MV-4-11 (cell line): ENCODE data around the gene GPRASP1.
"Not testable (repeated sequence)": the region's sequence is repeated elsewhere in the genome, so short reads cannot be mapped to it uniquely, and the experiment has no call there.

Experiments
- DNase-seq: peaks from one replicate; lab custom pipeline; 2025; lab: John Stamatoyannopoulos, UW

GPRASP1 gene, protein sequence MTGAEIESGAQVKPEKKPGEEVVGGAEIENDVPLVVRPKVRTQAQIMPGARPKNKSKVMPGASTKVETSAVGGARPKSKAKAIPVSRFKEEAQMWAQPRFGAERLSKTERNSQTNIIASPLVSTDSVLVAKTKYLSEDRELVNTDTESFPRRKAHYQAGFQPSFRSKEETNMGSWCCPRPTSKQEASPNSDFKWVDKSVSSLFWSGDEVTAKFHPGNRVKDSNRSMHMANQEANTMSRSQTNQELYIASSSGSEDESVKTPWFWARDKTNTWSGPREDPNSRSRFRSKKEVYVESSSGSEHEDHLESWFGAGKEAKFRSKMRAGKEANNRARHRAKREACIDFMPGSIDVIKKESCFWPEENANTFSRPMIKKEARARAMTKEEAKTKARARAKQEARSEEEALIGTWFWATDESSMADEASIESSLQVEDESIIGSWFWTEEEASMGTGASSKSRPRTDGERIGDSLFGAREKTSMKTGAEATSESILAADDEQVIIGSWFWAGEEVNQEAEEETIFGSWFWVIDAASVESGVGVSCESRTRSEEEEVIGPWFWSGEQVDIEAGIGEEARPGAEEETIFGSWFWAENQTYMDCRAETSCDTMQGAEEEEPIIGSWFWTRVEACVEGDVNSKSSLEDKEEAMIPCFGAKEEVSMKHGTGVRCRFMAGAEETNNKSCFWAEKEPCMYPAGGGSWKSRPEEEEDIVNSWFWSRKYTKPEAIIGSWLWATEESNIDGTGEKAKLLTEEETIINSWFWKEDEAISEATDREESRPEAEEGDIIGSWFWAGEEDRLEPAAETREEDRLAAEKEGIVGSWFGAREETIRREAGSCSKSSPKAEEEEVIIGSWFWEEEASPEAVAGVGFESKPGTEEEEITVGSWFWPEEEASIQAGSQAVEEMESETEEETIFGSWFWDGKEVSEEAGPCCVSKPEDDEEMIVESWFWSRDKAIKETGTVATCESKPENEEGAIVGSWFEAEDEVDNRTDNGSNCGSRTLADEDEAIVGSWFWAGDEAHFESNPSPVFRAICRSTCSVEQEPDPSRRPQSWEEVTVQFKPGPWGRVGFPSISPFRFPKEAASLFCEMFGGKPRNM (N-terminal part only)

DNA sequence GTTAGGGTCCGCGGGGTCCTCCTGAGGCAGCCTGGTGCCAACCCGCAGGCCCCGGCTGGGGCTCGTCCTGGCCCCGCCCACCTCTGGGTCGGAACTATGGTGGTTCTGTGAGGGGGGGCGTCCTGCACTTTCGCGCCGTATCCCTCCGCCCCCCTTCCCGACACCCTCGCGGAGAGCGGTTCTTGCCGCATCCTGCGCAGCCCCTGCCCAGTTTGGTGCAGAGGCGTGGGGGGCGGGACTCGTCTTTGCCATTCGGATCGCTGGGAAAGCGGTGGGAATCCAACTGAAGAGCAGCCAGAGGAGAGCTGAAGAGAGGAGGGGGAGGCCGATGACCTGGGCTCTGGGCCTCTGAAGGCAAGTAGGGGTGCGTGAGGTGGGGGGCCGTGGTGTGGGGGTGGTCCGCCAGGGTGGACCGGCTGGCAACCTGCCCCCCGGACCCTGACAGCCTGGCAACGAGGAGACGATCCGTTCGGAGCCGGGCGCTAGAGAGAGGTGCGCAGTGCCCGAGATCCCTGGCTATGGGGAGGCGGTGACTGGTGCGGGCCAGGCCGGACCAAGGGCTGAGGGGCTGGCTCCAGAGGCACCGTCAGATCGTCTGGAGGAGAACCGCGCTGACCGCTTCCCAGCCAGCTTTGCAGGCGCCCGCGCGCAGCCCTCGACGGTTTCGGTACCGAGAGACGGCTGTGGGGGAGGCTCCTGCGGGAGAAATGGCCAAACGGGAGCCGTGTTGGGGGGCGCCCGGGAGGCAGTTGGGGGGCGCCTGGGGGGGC lies at the start of gene GPRASP1:
Gene GPRASP1 (plus strand): TSS at position 242 of the 770 bp plus-strand sequence. CDS start 2,431 bp downstream, outside the sequence.
- no peak for DNase-seq

DNA sequence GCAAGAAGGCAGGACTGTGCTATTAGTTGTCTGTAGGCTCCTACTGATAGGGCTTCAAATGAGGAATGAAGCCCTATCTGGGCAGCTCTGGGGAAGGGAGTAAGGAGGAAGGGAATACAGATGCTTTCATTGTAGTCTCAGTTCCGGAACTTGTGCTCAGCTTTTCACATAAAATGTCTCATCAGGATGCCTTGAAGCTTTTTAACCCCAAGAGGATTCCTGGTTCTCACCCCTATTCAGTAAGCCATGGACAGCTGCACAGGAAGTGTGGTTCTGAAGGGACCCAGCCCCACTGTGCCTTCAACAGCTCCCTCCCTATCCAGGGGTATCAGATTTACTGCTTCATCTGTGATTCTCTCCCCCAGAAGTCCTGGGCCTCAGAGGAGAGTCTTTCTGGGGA lies 47.0 kb upstream of the GPRASP1 start:
- DNase-seq: no peak

DNA sequence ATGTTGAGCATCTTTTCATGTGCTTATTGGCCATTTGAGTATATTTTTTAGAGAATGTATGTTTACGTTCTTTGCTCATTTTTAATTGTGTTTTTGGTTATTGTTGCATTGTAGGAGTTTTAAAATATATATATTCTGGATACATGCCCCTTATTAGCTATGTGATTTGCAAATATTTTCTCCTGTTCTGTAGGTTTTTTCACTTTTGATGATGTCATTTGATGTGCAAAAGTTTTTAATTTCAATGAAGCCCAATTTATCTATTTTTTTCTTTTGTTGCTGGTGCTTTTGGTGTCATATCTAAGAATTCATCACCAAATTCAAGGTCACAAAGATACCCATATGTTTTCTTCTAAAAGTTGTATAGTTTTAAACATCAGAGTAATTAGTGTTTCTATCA lies 45.2 kb upstream of the GPRASP1 start:
- DNase-seq: no peak

DNA sequence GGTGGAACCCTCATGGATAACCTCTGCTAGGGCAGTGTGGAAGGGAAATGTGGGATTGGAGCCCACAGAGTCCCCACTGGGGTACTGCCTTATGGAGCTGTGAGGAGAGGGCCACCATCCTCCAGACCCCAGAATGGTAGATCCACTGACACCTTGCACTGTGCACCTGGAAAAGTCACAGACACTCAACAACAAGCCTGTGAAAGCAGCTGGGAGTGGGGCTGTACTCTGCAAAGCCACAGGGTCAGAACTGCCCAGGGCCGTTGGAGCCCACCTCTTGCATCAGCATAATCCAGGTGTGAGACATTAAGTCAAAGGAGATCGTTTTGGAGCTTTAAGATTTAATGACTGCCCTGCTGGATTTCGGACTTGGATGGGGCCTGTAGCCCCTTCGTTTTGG lies 40.4 kb upstream of the GPRASP1 start:
- no peak for DNase-seq

DNA sequence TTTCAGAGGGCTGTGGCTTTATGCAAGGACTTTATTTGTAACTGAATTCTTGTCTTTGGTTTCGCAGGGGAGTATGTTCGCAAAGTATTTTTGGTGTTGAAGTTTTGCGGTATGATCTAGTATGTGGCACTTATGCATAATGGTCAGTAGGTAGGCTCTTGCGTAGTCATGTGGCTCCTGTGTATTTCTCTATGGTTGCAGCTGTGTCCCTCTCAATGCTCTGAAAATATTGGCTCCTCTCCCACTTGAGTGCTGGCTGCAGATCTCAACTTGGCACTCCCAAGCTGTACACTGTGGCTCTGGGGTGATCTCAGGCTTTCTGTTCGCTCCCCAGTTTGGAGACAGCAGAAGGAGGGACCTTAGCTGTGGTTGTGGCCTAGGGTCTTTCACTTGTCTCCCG lies 27.2 kb upstream of the GPRASP1 start:
- peak; percentile 65 for DNase-seq

DNA sequence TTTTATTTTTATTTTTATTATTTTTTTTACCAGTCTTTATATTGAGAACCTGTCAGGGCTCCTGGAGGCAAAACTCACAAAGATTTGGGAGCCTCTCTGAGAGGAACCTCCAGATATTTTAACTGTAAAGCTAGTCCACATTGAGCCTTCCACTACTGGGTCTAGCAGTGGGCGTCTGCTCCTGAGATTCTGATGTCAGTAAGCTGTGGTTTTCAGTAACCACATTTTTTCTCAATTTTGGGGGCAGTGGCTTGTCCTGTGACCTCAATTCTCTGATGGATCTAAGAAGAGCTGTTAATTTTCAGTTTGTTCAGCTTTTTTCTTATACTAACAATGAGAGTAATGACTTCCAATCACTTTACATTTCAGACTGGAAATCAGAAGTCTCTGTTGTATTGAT lies 23.6 kb upstream of the GPRASP1 start:
- peak; percentile 45 for DNase-seq

DNA sequence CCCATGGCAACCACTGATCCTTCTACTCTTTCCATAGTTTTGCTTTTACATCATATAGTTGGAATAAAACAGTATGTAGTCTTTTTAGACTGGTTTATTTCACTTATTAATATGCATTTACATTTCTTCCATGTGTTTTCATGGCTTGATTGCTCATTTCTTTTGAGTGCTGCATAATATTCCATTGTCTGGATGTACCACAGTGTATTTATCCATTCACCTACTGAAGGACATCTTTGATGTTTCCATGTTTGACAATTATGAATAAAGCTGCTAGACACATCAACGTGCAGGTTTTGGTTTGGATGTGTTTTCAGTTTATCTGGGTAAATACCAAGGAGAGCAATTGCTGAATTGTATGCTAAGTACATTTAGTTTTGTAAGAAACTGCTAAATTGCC lies 13.7 kb upstream of the GPRASP1 start:
- DNase-seq: no peak

DNA sequence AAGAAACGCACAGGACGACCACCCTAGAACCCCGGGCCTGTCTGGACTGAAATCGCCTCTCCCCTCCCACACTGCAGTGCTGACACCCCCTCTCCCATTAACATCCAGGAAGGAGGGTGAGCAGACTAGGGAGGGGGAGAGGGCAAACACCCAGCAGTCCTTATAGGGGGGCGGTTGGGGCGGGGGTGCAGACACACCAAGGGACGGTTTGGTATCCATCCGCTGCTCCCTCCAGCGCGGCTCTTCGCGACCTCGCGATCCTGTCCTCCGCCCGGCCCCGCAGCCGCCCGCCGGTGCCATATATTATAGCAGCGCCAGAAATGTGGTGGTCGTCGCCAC lies 411 bp upstream of the GPRASP1 start:
- no peak for DNase-seq

DNA sequence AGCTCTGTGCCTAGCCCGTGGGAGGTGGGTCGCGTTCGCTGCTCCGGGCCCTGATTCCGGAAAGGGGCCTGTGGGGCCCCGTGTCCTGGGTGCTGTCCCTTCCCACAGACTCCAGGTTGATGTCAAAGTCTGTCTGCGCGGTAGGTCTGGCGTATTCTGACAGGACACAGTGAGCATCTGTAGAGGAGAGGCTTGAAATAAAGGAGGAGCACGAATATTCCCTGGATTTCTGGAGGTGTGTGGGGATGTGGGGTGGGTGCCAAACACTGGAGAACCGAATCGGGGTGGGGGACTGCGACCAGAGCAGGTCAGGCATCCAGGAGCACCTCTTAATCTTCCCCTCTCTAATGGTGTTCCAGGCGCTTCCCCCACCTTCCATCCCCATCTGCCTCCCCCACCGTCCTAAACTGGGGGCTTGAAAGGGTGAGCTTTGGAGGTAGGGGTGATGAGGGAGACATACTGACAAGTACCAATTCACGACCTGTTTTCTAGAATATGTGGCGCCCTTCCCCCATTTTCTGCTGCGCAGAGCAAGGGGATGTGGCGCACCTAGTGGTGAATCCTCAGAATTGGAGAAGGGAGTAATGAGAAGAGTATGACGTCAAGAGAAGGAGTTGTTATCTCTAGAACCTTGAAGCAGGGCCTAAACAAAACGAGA lies 877 bp downstream of the GPRASP1 start:
- DNase-seq: no peak

DNA sequence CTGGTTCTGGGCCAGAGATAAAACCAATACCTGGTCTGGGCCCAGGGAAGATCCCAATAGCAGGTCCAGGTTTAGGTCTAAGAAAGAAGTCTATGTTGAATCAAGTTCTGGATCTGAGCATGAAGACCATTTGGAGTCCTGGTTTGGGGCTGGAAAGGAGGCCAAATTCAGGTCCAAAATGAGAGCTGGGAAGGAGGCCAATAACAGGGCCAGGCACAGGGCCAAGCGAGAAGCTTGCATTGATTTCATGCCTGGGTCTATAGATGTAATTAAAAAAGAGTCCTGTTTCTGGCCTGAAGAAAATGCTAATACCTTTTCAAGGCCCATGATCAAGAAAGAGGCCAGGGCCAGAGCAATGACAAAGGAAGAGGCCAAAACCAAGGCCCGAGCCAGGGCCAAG lies 3.4 kb downstream of the GPRASP1 start:
- DNase-seq: no peak

DNA sequence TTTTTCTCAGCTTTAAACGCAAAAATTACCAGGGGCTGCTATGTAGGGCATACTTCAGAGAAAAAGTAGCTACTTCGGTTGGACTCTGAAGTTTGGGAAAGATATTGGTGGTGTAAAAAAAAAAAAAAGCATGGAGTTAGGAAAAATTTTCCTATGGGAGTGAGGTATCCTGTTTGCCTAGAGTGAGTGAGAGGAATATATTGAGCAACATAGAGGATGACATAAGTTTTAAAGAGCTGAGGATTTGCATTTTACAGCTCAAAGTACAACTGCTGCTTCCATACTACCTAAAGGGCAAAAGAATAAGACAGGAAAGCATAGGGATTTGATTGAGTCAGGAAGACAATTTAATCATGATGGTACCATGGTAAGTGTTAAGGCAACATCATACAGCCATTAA lies 7.3 kb downstream of the GPRASP1 start:
- no peak for DNase-seq

DNA sequence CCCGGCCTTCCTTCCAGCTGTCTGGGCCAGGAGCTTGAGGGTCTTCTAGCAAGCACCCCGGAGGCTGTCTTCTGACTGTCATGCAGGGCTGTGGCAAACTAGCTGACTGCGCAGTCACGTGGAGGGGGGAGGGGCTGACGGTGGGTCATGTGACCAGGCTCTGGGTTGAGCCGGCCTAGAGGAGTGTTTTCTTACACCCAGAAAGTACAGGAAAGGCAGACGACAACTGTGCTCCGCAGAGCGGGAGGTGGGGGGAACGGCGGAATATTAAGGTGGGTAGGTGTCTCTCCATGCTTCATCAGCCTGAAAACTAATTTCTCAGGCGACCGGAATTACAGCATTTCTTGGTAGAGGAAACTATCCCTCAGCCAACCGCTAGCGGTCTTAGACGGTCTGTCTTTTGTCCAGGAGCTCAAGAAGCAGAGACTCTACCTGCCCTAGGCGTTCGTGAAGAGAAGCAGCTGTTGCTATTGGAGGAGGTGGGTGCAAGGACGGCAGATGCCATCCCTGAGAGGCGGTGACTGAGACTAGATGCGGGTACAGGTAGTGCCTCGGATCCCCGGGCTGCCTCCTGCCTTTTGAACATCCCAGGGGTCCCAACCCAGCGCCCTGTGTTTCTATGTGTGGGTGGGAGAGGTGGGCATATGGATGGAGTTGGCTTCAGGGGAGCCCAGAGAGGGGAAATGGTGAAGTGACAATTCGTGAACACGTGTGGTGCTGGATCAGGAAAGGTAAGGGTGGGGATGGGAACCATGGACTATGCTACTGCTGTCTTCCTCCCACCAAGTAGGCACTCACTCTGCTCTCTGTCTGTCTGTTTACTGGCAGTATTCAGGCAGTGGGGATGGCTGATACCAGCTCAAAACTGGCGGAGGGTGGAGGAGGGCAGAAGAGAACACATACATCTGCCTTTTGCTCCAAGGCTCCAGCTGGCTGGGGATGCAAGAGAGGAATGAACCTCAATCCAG lies 8.8 kb downstream of the GPRASP1 start:
- peak; percentile 38 for DNase-seq

DNA sequence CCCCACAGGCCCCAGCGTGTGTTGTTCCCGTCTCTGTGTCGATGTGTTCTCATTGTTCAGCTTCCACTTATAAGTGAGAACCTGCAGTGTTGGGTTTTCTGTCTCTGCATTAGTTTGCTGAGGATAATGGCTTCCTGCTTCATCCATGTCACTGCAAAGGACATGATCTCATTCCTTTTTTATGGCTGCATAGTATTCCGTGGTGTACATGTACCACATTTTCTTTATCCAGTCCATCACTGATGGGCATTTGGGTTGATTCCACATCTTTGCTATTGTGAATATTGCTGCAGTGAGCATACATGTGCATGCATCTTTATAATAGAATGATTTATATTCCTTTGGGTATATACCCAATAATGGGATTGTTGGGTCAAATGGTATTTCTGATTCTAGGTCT lies 12.5 kb downstream of the GPRASP1 start:
- DNase-seq: not testable (repeated sequence)

DNA sequence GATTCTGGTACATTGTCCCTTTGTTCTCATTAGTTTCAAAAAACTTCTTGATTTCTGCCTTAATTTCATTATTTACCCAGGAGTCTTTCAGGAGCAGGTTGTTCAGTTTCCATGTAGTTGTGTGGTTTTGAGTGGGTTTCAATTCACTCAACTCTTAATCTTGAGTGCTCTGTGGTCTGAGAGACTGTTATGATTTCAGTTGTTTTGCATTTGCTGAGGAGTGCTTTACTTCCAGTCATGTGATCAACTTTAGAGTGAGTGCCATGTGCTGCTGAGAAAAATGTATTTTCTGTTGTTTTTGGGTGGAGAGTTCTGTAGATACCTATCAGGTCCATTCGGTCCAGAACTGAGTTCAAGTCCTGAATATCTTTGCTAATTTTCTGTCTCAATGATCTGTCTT lies 15.8 kb downstream of the GPRASP1 start:
- DNase-seq: not testable (repeated sequence)

DNA sequence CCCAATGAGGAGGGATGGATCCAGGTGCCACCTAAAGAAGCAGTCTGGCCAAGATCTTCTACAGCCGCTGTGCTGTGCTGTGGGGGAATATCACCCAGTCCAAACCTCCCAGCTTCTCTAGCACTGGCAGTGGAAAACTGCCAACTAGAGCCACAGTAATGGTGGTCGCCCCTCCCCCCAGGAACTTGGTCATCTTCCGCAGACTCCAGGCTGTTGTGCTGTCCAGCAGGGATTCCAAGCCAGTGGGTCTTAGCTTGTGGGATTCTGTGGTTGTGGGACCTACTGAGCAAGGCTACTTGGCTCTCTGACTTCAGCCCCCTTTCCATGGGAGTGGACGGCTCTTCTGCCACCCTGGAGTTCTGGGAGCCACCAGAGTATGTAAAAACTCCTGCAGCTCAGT lies 18.2 kb downstream of the GPRASP1 start:
- no peak for DNase-seq

DNA sequence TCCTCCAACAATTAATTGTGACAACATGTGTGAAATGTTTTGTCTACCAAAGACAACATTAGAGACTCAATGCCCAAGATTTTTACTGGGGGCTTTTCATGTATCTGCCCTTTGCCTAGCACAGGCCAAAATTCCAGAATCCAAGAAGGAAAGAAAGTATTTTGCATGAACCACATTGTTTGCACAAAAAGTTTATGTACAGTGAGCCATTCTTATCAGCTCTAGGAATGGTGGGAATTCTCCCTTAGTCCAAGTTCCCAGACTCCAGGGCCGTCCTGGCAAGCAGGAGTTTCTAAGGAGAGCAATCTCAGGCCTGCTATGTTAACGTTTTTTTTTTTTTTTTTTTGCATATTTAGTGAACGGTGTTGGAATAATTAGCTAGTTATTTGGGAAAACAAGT lies 21.6 kb downstream of the GPRASP1 start:
- DNase-seq: no peak

DNA sequence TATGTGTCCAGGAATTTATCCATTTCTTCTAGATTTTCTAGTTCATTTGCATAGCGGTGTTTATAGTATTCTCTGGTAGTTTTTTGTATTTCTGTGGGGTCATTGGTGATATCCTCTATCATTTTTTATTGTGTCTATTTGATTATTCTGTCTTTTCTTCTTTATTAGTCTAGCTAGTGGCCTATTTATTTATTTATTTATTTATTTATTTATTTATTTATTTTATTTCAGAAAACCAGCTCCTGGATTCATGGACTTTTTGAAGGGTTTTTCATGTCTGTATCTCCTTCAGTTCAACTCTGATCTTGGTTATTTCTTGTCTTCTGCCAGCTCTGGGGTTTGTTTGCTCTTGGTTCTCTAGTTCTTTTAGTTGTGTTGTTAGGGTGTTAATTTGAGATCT lies 26.2 kb downstream of the GPRASP1 start:
- DNase-seq: not testable (repeated sequence)

DNA sequence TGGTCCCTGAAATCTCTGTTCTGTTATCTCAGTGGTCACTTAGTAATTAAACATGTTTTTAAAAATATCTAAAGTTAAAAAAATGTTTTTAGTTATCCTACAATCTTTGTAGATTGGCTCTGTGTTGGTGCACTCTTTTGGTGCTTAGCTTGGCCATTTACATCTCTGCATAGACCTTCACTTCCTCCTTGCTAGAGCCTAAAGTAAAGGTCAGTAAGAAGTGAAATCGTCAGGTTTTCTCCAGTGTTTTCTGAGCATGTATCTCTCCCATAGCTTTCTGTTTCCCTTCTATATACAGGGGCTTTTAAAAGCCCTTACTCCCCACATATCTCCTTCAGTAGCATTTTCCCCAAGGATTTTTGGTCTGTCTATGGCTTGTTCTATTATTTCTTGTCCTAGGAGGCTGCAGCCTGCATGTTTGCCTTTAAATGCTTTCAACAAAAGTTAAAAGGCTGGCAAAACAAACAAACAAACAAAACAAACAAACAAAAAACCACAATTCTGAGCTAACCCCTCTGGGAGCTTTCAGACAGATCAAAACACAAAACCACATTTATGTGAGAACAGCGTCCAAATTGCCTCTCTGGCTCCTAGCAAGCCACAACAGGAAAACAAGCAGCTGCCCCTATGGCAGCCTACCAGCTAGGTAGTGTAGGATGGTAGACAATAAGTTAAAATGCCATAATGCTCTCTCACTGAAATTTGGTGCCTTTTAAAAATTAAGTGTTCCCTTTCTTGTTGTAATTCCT lies 33.7 kb downstream of the GPRASP1 start:
- DNase-seq: peak; percentile 1

DNA sequence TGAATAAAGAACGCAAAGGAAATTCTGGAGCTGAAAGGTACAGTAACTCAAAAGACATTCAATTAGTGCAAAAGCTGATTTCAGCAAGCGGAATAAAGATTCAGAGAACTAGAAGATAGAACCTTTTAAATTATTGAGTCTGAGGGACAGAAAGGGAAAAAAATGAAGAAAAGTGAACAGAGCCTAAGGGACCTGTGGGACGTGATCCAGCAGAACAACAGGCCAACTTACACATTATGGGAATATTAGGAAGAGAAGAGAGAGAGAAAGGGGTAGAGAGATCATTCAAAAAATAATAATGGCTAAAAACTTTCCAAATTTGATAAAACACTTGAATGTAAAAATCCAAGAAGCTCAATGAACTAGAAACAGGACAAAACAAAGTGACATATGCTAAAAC lies 43.5 kb downstream of the GPRASP1 start:
- DNase-seq: no peak

DNA sequence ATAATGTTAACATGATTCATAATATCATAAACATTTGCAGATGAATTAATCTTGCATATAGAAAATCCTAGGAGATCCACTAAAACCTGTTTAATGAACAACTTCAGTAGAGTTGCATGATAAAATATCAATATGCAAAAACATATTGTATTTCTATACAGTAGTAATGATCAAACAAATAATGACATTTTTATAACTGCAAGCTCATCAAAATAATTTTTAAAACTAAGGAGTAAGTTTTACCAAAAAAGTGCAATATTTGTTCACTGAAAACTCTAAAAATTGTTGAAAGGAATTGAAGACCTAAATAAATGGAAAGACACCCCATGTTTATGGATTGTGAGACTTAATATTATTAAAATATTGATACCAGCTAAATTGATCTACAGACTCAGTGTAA lies 45.0 kb downstream of the GPRASP1 start:
- DNase-seq: no peak
